Activated CD8-positive, alpha-beta memory T cell treated with anti-CD3 and anti-CD28 coated beads, Interleukin-2, amount 50 U/mL, for 24 hours (primary cell): ENCODE results near the gene IDH2.

ENCODE experiments used
- DNase-seq: peaks from one replicate; pipeline ENCODE4 v3.0.0-alpha.2; 2020; ENCODE audit errors: extremely low read depth

IDH2 gene

DNA sequence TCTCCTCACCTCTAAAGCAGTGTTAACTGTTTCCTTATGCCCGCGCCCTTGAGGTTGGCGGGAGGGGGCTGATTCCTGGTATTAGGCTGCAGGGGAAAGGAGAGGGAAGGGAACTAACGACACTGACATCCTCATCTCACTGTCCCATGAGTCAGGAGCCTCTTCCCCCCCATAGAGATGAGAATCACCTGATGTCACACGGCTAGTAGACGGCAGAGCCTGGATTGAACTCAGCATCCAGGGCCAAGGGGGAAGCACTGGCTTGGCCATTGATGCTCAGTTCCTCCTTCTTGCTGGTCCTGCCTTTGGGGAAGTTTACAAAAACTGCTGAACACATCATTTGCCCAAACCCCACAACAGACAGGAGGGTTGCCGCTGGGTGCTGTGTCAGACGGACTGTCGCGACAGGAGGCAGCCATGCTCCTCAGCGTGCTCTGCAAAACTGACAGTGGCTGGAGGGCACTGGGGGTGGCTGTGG is 38.5 kb downstream of the IDH2 start:
- DNase-seq = no peak

DNA sequence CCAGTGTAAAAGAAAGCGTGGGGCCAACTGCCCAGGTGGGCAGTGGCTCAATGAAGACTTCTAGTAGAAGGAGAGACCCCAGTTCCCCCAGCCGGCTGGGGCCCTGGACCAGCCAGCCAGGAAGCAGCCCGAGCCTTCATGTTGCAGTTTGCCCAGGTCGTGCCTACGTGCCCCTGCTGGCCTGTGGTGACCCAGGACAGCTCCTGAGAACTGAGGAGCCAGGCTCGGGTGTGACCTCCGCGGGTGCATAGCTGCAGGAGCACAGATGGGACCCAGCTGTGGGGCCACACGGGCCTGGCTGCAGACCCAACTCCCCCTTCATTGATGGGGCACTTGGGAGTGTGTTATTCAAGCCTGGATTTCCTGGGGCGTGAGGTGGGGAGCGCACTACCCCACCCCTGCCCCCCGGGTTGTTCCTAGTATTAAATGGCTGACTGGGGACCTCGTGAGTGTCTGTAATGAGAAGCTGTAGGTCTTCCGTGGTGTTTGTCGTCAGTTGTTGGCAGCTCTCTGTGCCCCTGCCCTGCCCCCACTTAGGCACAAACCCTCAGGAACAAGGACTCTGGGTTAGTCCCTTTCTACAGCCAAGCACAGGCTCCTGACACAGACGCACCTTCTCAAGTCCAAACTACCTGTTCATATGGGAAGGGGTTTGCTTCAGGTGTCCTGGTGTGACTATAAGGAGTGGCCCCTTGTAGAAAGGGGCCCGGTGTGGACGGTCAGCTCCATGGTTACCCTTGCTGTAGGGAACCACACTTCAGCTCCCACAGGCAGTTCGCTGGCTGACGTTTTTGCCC is 39.1 kb downstream of the IDH2 start:
- no peak for DNase-seq

DNA sequence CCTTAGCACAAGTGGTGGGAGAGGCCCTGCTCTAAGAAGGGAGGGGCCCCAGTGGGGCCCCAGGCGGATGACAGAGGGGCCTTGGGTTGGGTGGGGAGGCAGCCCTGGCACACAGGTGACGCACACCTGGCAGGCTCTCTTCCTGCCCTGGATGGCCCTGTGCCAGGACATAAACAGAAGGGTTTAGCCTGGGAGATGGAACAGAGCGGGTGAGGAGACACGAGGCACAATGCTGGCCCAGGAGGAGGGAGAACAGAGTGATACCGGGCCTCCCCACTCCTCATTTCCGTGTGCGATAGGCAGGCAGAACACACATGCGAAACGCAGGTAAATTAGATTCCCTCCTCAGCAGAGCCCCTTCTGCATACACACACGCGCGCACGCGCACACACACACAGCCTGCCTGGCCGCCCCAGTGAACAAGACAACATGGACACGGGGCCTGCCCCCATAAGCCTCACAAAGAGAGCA is 39.8 kb downstream of the IDH2 start:
- DNase-seq = no peak

DNA sequence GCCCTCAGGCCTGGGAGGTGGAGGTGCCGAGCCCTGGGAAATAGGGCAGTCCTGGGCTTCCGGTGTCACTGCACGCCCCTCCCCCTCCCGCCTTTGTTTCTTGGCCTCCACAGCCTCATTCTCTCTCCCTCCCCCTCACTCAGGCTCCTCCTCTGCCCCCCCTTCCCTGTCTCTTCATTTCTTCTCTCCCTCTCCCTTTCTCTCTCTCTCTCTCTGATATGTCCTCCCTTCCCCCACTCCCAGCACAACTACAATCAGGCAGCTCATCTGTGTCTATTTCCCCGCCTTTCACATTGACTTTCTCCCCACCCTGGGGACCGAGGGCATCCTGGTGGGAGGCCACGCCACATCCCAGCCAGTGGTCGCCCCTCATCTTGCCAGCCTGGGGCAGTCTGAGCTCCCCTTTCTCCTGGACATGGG is 40.2 kb downstream of the IDH2 start:
- no peak for DNase-seq

DNA sequence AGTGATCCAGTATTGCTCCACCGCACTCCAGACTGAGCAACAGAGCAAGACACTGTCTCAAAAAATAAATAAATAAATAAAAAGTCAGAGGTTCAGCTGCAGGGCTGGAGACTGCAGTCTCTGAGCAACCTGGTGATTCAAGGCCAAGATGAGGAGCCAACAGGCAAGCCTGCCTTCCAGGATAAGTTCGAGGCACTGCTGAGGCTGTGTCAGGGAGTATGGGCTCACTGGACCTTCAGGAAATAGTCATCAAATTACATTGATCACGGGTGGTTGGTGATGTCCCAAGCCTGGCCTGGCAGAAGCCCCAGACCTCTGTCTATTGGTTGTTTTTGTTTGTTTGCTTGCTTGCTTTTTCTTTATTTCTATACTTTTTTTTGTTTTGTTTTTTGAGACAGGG is 41.5 kb downstream of the IDH2 start:
- DNase-seq = no peak

DNA sequence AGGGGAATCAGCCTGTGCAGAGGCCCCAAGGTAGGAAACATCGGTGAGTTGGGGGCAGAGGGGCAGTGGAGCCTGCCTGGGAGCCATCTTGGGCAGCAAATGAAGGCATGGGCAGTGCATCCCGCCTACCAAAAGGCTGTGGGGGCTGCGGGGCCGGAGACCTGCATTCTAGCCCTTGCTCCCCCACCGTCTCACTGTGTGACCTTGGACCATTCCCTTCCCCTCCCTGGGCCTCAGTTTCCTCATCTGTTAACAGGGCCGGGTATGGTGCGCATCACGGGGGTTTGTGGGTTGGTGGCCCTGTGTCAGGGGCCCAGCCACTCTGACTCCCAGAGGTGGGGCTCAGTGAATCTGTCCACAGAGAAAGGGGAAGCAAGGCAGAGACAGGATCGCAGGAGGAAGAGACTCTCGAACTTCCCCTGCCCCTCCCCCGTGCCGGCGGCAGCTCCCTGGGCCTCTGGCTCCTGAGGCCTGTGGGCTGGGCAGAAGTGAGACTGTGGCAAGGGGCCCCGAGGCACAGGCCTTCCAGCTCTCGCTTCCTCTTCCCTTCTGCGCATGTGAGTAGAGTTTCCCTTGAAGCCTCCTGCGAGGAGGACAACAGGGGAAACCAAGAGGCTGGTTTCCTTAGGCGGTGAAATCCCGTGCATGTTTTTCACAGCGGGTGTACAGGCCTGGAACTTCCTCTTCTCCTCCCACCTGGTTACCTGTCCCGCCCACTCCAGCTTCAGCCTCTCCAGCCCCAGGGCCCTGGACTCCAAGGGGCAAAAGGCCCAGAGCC is 42.9 kb downstream of the IDH2 start:
- DNase-seq = peak; percentile 51

DNA sequence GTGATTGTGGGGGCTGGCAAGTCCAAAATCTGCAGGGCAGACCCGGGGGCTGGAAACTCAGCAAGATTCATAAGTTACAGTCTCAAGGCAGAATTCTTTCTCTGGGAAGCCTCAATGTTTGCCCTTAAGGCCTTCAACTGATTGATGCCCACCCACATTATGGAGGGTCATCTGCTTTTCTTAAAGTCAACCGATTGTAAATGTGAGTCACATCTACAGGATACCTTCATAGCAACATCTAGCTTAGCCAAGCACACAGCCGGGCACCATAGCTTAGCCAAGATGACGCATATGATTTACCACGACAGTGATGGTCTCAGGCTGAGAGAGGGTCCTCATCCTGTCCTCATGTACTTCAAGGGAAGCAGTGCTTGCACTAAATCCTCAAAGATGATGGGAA is 43.5 kb downstream of the IDH2 start:
- DNase-seq = no peak

DNA sequence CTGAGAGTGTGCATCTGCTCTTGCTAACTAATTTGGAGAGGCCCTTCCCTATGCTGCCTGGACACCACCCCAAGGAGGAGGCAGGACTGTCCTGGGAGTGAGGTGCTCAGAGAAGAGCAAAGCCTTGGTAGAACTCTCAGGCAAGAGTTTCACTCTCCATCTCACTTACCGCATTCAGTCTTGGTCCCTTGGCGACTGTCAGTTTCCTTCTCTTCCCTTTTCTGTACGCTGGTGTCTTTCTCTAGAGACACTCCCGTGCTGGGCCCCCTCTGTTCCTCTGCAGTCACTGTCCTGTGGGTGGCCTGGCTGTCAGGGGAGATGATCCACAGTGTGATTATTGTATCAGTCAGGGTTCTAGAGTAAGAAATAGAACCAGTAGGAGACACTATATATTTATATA is 44.0 kb downstream of the IDH2 start:
- DNase-seq = no peak

DNA sequence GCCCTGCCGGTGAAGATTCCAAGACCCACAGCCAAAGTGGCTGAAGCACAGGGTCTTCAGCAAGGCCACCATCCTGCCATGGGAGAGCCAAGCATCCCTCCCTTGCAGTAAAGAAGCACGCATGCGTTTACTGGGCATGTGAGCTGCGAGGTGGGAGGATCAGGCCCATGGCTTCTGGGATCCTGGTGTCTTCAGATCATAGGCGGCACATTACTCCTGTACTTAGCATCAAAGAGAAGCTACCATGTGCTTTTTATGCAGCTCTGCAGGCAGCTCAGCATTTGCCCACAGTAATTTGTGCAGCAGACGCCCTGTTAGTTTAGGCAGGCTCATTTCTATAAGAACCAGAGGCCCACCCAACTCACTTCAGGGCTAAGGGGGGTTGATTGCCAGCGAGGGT is 45.7 kb downstream of the IDH2 start:
- DNase-seq = no peak

DNA sequence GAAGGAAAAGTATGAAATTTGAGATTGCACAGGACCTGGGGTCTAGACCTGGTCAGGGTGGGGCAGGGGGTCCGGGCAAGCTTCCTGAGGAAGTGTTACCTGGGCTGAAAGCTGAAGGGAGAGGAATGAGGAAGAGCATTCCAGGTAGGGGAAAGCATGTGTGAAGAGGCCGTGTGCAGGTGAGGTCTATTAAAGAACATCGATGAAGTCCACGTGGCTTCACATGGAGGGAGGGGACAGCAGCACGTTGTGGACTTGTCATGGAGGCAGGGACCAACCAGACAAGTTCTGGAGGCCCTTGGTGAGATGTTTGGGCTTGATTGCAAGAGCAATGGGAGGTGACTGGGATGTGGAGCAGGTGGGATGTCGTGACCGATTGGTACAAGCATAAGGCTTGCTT is 47.1 kb downstream of the IDH2 start:
- DNase-seq = no peak

DNA sequence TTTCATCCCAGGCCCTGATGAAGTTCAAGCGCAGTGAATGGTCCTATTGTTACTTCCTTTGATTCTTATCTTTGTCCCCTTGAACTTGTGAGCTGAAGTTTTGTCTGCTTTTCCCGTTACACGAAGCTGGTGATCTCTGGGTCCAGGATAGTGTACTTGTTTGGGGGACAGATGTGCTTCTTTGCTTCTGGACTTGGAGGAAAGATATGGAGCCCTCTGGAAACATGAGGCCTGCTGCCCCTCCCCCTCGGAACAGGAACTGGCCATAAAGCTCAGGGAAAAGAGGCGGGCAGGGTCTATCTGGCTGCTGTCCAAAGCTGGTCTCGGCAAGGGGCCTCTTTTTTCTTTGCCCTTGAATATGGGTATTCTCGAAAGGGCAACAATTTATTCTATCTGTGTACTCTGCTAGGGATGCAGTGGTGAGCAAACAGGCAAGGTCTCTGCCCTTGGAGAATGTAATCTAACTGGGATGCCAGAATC is 47.6 kb downstream of the IDH2 start:
- DNase-seq = no peak

DNA sequence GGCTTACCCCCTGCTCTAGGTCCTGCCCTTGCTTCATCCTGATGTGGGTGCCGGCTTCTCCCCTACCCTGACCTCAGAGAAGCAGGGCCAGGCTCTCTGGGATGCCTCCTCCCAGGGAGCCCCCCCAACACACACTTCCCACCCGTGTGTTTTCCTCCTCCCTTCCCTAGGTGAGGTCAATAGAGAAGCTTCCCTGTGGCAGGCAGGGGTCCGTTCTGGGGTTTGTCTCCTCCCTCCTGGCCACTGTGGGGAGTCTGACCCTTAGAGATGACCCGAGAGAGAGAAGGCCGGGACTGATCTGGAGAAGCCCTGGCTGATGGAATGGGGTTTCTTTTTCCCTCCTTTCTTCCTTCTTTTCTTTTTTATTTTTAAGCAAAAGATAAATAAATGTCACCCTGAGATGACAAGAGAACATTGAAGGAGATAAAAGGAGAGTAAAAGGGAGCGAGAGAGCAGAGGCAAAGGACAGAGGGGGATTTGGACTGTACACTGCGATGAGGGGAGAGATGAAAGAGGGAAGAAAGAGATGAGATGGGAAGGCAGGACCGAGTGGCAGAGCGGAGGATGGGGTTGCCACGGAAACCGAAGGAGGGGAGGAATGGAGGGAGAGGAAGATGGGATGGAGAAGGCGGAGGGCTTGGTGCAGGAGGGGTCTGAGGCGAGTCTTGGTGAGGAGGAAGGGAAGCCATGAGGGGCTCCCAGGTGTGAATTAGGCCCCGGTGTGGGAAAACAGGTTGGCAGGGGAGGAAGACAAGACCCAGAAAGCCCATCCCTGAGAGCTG is 48.4 kb downstream of the IDH2 start:
- no peak for DNase-seq

DNA sequence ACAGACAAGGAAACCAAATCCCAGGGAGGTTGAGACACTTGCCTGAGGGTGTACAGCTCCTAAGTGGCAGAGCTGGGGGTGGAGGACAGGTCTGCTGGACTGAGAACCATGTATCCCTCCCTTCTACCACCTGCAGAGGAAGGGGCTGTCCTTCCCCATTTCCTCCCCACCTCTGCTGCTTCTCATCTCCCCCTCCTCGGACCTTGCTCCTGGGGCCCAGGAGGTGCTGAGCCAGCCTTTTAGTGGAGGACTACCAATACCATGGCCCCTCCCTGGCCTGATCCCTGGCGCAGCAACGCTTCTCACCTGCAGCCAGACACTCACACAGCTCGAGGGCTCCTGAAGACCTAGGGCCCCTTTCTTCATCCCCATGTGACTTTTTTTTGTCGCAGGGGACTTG is 50.4 kb downstream of the IDH2 start:
- DNase-seq = no peak

DNA sequence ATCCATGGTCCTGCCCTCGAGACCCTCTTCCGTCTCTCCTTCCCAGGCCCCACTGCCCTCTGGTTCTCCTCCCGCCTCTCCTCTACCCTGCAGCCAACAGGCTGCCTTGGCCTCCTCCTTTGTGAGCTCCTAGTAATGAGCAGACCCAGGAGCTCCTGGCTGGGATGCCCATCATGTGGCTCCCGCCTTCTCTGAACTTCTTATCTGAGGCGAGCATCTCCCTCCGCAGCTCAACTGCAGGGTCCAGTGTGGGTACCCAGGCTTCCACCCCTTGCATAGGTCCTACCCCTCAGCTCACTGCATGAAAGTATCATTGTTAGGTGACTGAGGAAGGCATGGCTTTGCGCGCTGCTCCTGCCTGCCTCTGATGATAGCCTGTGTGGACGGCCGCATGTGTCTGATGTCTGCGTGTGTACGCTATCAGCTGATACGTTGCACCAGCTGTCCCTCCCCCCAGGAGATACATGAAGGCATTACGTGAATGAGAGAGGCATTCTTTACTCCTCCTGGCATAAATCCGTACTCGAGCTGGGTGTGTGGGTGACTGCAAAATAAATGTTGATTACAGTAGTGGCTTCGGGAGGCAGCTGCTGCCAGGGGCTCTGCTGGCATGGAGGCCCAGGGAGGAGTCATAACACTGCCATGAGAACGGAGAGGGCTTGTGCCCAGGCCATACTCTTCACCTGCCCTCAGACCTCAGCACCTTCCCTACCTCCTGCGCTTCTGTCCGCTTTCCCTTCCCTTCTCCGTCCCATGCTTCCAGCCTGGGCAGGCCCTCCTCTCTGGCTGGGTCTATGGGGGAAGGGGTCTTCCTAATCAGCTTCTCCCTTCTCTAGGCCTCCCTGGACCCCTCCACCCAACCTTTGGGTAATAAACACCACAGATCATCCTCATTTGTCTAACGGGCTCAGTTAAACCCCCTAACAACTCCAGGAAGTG is 52.3 kb downstream of the IDH2 start:
- no peak for DNase-seq

DNA sequence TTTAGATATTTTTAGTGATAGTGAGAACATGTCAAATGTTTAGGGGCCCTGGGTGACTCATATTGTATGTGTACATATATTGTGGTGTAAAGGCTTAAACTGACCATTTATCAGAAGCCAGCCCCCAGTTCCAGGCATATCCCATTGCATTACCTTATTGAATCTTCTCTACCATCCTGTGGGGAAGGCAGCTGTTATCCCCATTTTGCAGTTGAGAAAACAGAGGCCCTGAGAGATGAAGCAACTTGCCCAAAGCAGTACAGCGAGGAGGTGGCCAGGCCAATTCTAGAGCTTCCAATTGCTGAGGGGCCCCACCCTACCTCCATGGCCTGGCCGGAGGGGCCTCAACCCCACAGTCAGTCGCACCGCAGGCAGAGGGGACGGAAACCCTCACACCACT is 53.2 kb downstream of the IDH2 start:
- DNase-seq = no peak

DNA sequence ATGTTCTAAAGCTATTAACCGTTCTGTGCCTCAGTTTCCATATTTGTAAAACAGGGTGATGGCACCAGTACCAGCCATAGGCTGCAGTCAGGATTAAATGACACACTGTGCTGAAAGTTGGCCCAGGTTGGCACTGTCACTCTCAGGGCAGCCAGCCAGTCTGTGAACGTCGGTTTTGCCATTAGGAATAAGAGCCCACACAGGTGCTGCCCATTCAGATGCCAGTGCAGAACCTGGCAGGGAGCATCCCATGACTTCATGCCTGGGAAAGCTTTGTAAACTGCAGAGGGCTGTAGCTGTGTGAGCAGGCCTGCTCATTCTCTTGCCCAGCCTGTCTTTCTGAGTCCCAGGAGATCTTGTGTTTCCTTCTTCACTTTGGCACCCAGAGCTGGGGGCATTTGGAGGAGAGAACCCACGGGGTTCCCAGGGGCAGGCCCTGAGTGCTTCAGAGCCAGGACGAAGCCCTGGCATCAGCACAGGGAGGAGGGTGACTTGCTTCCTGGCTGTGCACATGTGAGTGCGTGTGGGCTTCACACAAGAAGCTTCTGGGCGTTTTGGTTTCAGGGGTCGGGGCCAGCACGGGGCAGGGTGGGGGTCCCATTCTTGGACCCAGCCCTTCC is 54.2 kb downstream of the IDH2 start:
- DNase-seq = no peak

DNA sequence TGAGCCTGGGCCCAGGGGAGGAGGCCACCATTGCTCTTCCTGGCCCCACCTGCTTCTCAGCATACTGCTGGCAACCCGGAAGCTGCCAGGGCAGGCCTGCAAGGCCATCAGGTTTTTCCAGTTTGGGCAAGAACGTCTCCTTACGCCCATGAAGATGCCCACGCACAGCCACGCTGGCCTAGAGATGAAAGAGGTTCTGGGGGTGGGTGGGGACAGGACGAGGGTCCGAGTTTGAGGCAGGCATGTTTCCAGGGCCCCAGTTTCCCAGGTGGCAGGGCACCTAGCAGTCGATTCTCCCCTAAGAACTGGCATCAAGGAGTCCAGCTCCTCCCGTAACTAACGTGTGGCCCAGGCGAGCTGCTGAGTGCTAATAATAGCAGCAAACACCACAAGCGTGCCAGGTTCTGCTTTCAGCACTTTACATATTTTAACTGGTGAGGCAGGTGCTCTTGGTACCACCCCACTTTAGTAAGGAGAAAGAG is 55.3 kb downstream of the IDH2 start:
- DNase-seq = no peak

DNA sequence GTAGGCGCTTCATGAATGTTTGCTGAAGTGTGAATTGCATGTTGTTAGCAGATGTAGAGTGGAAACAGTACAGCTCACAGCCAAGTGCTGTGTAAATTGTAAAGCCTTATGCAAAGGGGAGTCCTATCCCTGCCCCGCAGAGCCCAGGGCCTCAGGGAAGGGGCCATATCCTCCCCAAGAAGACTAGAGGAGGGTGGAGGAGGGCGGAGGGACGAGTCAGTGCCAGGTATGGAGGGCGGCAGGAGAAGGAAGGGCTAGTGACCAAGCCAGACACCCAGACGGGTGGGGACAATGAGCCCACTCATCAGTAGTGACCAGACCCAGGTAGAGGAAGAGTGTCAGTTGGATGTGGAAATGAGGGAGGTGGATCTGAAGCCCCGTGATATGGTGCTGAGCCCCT is 56.0 kb downstream of the IDH2 start:
- no peak for DNase-seq

DNA sequence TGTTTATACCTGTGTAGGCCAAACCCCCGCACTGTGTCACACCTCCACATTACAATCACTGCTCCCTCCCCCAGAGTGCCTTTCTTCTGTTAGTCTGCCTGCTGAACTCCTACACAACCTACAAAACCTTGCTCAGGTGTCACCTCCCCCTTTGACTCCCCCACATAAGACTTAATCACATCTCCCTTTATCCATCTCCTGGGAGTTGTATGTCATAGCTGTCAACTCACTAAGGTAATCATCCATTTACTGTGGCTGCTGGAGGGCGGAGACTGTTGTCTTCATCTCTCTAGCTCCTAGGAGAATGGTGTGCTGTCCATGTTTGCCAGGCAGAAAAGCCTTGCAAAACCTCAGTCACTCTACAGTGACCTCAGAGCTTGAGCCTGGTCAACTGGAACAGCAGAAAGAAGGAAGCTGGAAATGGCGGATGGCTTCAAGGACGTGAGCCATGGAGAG is 57.3 kb downstream of the IDH2 start:
- no peak for DNase-seq

DNA sequence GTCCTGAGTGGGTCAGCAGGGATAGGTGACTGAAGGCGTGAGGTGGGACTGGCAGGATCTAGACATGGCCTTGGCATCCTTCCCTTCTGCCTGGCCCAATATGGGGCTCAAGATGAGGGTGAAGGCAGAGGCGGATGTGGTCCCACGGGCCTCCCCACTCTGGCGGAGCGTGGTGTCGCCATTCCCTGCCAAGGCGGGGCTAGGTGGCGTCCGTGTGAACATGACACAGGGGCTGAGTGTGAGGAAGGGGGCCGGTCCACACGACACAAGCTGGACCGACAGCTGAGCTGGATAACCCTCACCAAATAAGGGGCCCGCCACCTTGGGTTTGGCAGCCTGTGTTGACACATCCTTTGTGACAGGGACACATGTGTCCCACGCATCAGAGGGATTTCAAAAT is 58.1 kb downstream of the IDH2 start:
- DNase-seq = no peak
